ENCODE measurements around the gene ATP13A3. TPM values are rescaled to one million over a fixed set of nuclear protein-coding genes. Genes with fewer than 3 reads are reported as not detected.
"Not testable (repeated sequence)": the region's sequence is repeated elsewhere in the genome, so short reads cannot be mapped to it uniquely, and the experiment has no call there.

ATP13A3 gene
- polyA plus RNA-seq, 1 donor: 22.6 TPM

DNA sequence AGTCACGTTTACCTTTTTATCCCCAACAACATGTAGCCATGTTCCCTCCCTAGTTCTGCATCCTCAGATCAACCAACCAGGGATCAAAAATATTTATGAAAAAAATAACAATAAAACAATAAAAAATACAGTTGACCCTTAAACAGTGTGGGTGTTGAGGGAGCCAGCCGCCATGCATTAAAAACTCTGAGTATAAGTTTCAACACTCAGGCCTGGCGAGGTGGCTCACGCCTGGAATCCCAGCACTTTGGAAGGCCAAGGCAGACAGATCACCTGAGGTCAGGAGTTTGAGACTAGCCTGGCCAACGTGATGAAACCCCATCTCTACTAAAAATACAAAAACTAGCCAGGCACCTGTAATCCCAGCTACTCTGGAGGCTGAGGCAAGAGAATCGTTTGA, 12.7 kb upstream of the ATP13A3 start:
- not testable (repeated sequence) for DNase-seq (ENCODE audit: low read depth)

- no peak for DNase-seq (ENCODE audit: low read depth)
Measured at GRCh38 chr3:194497799-194498575, 11.2 kb upstream of the ATP13A3 start.

- DNase-seq (ENCODE audit: low read depth): no peak
Measured at GRCh38 chr3:194496217-194496919, 9.6 kb upstream of the ATP13A3 start.

GRCh38 chr3:194494951-194495374, 8.2 kb upstream of the ATP13A3 start:
- no peak for DNase-seq (ENCODE audit: low read depth)

- DNase-seq (ENCODE audit: low read depth): not testable (repeated sequence)
Measured at GRCh38 chr3:194493995-194494927, 7.5 kb upstream of the ATP13A3 start.

DNA sequence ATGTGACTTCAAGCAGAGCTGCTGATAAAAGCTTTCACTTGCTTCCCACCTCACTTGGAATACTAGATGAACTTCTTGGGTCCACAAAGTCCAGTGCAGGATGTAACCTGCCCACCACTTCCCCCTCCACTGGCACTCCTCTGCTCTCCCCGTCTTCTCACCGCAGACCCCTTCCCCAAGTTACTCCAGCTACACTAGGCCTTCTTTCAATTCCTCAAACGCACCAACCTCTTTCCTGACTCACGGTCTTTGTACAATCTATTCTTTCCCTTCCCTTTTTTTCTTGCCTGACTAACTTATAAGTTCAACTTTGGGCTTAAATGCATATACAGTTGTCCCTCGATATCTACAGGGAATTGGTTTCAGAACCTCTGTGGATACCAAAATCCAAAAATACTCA, 5.2 kb upstream of the ATP13A3 start:
- DNase-seq (ENCODE audit: low read depth): no peak

GRCh38 chr3:194489736-194490612, 3.2 kb upstream of the ATP13A3 start:
- no peak for DNase-seq (ENCODE audit: low read depth)

- DNase-seq (ENCODE audit: low read depth): no peak
Measured at GRCh38 chr3:194488055-194488742, 1.4 kb upstream of the ATP13A3 start.

- no peak for DNase-seq (ENCODE audit: low read depth)
Measured at GRCh38 chr3:194487289-194488054, 670 bp upstream of the ATP13A3 start.

- no peak for DNase-seq (ENCODE audit: low read depth)
Measured at GRCh38 chr3:194485881-194486539, 792 bp downstream of the ATP13A3 start.

GRCh38 chr3:194485468-194485880, 1.3 kb downstream of the ATP13A3 start:
- DNase-seq (ENCODE audit: low read depth): no peak

DNA sequence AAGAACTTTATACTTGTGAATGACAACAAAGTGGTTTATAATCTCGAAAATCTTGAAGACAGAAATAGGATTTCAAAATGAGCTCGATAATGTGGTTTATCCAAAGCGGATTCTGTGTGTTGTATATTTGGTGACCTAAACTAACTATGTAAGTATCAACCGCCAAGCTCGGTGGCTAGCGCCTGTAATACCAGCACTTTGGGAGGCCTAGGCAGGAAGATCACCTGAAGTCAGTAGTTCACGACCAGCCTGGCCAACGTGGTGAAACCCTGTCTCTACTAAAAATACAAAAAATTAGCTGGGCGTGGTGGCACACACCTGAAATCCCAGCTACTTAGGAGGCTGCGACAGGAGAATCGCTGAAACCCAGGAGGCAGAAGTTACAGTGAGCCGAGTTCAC, 2.2 kb downstream of the ATP13A3 start:
- DNase-seq (ENCODE audit: low read depth): no peak

DNA sequence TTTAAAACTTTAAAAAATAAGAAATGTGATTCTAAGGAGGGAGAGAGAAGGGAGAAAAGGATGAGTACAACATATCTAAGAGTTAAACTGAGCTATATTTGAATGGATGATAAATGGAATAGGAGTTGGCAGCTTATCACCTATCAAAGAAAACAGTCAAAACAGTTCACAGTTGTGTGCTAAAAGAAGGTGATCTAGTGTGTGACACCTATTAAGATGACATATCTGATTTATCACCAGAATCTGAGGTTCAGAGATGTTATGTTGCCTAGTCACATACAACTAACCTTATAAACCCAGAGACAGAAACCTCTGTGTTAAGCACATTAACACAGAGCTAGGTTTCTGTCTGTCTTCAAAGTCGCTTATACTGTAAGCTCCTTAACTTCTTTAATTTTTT, 3.0 kb downstream of the ATP13A3 start:
- no peak for DNase-seq (ENCODE audit: low read depth)

DNA sequence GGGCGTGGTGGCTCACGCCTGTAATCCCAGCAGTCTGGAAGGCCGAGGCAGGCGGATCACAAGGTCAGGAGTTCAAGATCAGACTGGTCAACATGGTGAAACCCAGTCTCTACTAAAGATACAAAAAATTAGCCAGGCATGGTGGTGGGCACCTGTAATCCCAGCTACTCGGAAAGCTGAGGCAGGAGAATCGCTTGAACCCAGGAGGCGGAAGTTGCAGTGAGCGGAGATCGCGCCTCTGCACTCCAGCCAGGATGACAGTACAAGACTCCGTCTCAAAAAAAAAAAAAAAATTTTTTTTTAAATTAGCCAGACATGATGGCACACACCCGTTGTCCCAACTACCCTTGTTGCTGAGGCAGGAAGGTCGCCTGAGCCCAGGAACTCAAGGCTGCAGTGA, 4.0 kb downstream of the ATP13A3 start:
- not testable (repeated sequence) for DNase-seq (ENCODE audit: low read depth)

- DNase-seq (ENCODE audit: low read depth): no peak
Measured at GRCh38 chr3:194482196-194482593, 4.6 kb downstream of the ATP13A3 start.

- no peak for DNase-seq (ENCODE audit: low read depth)
Measured at GRCh38 chr3:194481525-194482195, 5.1 kb downstream of the ATP13A3 start.

- DNase-seq (ENCODE audit: low read depth): no peak
Measured at GRCh38 chr3:194481103-194481502, 5.7 kb downstream of the ATP13A3 start.

DNA sequence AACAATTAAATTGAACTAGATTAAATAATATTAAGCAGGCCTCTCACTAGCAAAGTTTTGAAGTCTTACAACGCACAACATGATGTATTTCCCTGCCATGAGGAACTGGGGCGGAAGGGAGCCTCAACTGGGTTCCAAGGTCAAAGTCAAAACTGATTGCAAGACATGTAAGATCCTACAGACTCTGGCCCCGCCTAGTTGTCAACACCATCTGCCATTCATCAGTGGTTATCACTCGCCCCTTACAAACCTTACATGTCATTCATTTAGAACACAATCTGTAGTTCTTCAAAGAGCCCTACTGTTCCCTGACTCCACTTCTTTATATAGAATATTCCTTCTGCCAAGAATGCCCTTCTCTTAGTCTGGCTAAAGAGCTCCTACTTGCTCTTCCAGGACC, 10.0 kb downstream of the ATP13A3 start:
- DNase-seq (ENCODE audit: low read depth): no peak

DNA sequence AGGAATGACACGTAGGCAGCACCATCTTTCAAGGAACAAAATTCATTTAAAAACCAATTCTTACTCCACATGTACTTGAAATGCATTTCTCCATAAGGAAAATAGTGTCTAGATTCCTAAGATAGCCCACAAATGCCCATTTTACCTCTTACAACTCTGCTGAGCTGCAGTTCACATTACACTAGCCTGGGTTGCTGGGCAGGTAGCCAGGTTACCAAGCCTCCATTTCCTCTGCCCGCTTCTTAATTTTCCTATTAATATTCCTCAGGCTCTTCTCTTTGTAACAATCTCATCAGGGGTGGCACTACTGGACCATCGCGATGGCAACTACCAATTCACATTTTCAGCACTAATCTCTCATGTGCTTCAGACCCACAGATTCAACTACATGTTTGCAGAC, 10.8 kb downstream of the ATP13A3 start:
- no peak for DNase-seq (ENCODE audit: low read depth)
